HEK293T (cell line): ENCODE results near the gene TNPO3.

Source experiments
- CTCF ChIA-PET: fragments of 350-600 bp; formaldehyde crosslinking; extraction: SDS; loops from one replicate; lab custom pipeline; 2021; ENCODE audit warnings: antibody characterized with exemption, inconsistent platforms; lab: Yijun Ruan, JAX
- POLR2A ChIA-PET: fragments of 350-600 bp; formaldehyde crosslinking; extraction: SDS; loops from one replicate; lab custom pipeline; 2020; ENCODE audit warnings: antibody characterized with exemption, inconsistent platforms; lab: Yijun Ruan, JAX
- DNase-seq: peaks from one replicate; pipeline ENCODE4 v3.0.0; 2012; ENCODE audit warnings: mixed read lengths; ENCODE audit errors: extremely low spot score
- ARNT ChIP-seq: fragments of 450-650 bp; IDR thresholded peaks from 2 replicates; pipeline ENCODE4 v1.6.1; 2017; ENCODE audit warnings: mild to moderate bottlenecking
- BHLHE40 ChIP-seq: fragments of 450-650 bp; IDR thresholded peaks from 2 replicates; pipeline ENCODE4 v1.6.1; 2016; ENCODE audit warnings: mild to moderate bottlenecking, moderate library complexity, borderline replicate concordance
- CTBP1 ChIP-seq: fragments of 450-650 bp; IDR thresholded peaks from 2 replicates; pipeline ENCODE4 v1.6.1; 2016; ENCODE audit warnings: borderline replicate concordance
- ELF4 ChIP-seq: fragments of 450-650 bp; IDR thresholded peaks from 2 replicates; pipeline ENCODE4 v1.6.1; 2017; ENCODE audit warnings: antibody characterized with exemption
- FOXA1 ChIP-seq: fragments of 450-650 bp; IDR thresholded peaks from 2 replicates; pipeline ENCODE4 v1.6.1; 2016; ENCODE audit warnings: mild to moderate bottlenecking
- FOXK2 ChIP-seq: fragments of 450-650 bp; IDR thresholded peaks from 2 replicates; pipeline ENCODE4 v1.6.1; 2016; ENCODE audit warnings: mild to moderate bottlenecking
- FOXM1 ChIP-seq: fragments of 450-650 bp; IDR thresholded peaks from 2 replicates; pipeline ENCODE4 v1.6.1; 2017; ENCODE audit warnings: mild to moderate bottlenecking, borderline replicate concordance
- HDGF ChIP-seq: fragments of 450-650 bp; IDR thresholded peaks from 2 replicates; pipeline ENCODE4 v1.6.1; 2017; ENCODE audit warnings: antibody characterized with exemption, borderline replicate concordance
- L3MBTL2 ChIP-seq: fragments of 450-650 bp; conservative IDR thresholded peaks from 2 replicates; pipeline ENCODE4 v1.6.1; 2016; ENCODE audit warnings: mild to moderate bottlenecking
- LEF1 ChIP-seq: fragments of 450-650 bp; IDR thresholded peaks from 2 replicates; pipeline ENCODE4 v1.6.1; 2017; ENCODE audit warnings: mild to moderate bottlenecking, borderline replicate concordance
- NFRKB ChIP-seq: fragments of 450-650 bp; IDR thresholded peaks from 2 replicates; pipeline ENCODE4 v1.6.1; 2016; ENCODE audit warnings: mild to moderate bottlenecking, moderate library complexity
- PKNOX1 ChIP-seq: fragments of 450-650 bp; IDR thresholded peaks from 2 replicates; pipeline ENCODE4 v1.6.1; 2016
- SP1 ChIP-seq: fragments of 450-650 bp; IDR thresholded peaks from 2 replicates; pipeline ENCODE4 v1.6.1; 2017
- SUZ12 ChIP-seq: fragments of 450-650 bp; IDR thresholded peaks from 2 replicates; pipeline ENCODE4 v1.6.1; 2016; ENCODE audit warnings: mild to moderate bottlenecking
- TARDBP ChIP-seq: fragments of 450-650 bp; IDR thresholded peaks from 2 replicates; pipeline ENCODE4 v1.6.1; 2016
- ZNF384 ChIP-seq: fragments of 450-650 bp; IDR thresholded peaks from 2 replicates; pipeline ENCODE4 v1.6.1; 2016

Gene TNPO3

GRCh38 chr7:129017264-129017663 is 37.6 kb downstream of the TNPO3 start:
- POLR2A ChIA-PET: no interaction called here
- TF ChIP-seq FOXK2 (no peak), L3MBTL2 (no peak), HDGF (no peak), ELF4 (no peak), BHLHE40 (no peak), FOXA1 (no peak), ZNF384 (no peak), LEF1 (no peak), NFRKB (no peak), FOXM1 (no peak), PKNOX1 (no peak), ARNT (no peak), SUZ12 (no peak), TARDBP (no peak), CTBP1 (no peak), SP1 (no peak)
- no peak for DNase-seq
- CTCF ChIA-PET: no interaction called here

GRCh38 chr7:129014501-129015101 is 40.3 kb downstream of the TNPO3 start:
- CTCF ChIA-PET: no interaction called here
- POLR2A ChIA-PET: no interaction called here
- DNase-seq: no peak
- no peak for TF ChIP-seq ARNT
- TF ChIP-seq FOXM1: no peak
- no peak for TF ChIP-seq FOXK2
- TF ChIP-seq SP1: no peak
- TF ChIP-seq PKNOX1: no peak
- TF ChIP-seq LEF1: no peak
- TF ChIP-seq HDGF: no peak
- no peak for TF ChIP-seq TARDBP
- no peak for TF ChIP-seq ELF4
- no peak for TF ChIP-seq SUZ12
- no peak for TF ChIP-seq ZNF384
- TF ChIP-seq L3MBTL2: no peak
- TF ChIP-seq BHLHE40: no peak

- CTCF ChIA-PET: no interaction called here
- DNase-seq: no peak
- TF ChIP-seq ELF4 (no peak), HDGF (no peak), SUZ12 (no peak), TARDBP (no peak), FOXM1 (no peak), FOXA1 (no peak), LEF1 (no peak), CTBP1 (no peak), PKNOX1 (no peak), ZNF384 (no peak), BHLHE40 (no peak), FOXK2 (no peak), L3MBTL2 (no peak), NFRKB (no peak)
- POLR2A ChIA-PET: interaction anchor here (0.7 kb wide), 1 partner anchor 41 kb away, joined by 3 read pairs; no protein-coding TSS in a partner anchor
Observed at GRCh38 chr7:129013048-129013724, 41.7 kb downstream of the TNPO3 start.

- DNase-seq: no peak
- CTCF ChIA-PET: no interaction called here
- POLR2A ChIA-PET: interaction anchor here (0.7 kb wide), 1 partner anchor 41 kb away, joined by 3 read pairs; no protein-coding TSS in a partner anchor
Observed at GRCh38 chr7:129012641-129013040, 42.3 kb downstream of the TNPO3 start.

GRCh38 chr7:129010075-129010474 is 44.8 kb downstream of the TNPO3 start:
- ChIA-PET CTCF (interaction anchor here (0.6 kb wide), 1 partner anchor 1335 kb away, joined by 5 read pairs; no protein-coding TSS in a partner anchor), POLR2A (no interaction called here)
- no peak for TF ChIP-seq HDGF
- no peak for TF ChIP-seq L3MBTL2
- TF ChIP-seq BHLHE40: no peak
- TF ChIP-seq ELF4: no peak
- TF ChIP-seq NFRKB: no peak
- TF ChIP-seq ZNF384: no peak
- TF ChIP-seq SP1: no peak
- no peak for TF ChIP-seq SUZ12
- no peak for TF ChIP-seq LEF1
- TF ChIP-seq ARNT: no peak
- TF ChIP-seq TARDBP: no peak
- no peak for TF ChIP-seq FOXA1
- TF ChIP-seq FOXK2: no peak
- no peak for TF ChIP-seq CTBP1
- no peak for TF ChIP-seq FOXM1
- no peak for TF ChIP-seq PKNOX1
- DNase-seq: no peak

More at GRCh38 chr7:129012641-129013040, 42.3 kb downstream of the TNPO3 start:
- TF ChIP-seq FOXA1 (no peak), BHLHE40 (no peak)
